Esophagus muscularis mucosa (tissue), 4 donors: ENCODE data around the gene SCN8A.

ENCODE experiments used
- EP300 ChIP-seq: sonication (generic); formaldehyde crosslinking; IDR thresholded peaks from one replicate; pipeline ENCODE4 v1.6.1; 2017; ENCODE audit warnings: antibody characterized with exemption
- POLR2A ChIP-seq: fragments of 450-650 bp; IDR thresholded peaks from one replicate; pipeline ENCODE4 v1.6.1; 2017; ENCODE audit warnings: antibody characterized with exemption, moderate library complexity, mild to moderate bottlenecking, low read depth
- POLR2AphosphoS5 ChIP-seq, 2 donors: sonication (generic); formaldehyde crosslinking; IDR thresholded peaks; one replicate each; pipeline ENCODE4 v1.6.1; 2017; ENCODE audit warnings: antibody characterized with exemption in 2 of 2
- TF ChIP-seq, protein P1 (sequence below), 3 experiments: fragments of 200-600 bp in 2 of 3; fragments of 450-650 bp in 1 of 3; sonication (generic) in 2 of 3; IDR thresholded peaks; one replicate each; pipeline ENCODE4 v1.5.1; 2017 to 2019; ENCODE audit warnings: antibody characterized with exemption in 3 of 3, mild to moderate bottlenecking in 2 of 3, moderate library complexity in 1 of 3

DNA sequence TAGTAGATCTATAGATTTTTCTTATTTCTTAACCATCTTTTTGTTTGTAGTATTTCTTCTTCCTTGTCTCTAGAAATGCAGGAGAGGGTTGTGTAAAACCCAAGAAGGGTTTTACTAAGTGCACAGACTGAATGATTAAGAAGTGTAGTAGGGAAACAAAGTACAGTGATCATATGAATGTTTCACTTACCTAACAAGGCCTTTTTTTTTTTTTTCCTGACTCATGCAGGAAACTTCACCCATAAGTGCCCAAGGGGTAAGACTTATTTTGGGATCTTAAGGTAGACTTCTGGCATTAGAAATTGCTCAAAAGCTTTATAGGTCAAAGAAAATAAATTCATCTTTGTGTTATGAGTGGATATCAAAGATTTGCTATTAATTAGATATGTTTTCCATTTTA lies 10.2 kb downstream of the SCN8A start:
- TF ChIP-seq, protein P1, sequence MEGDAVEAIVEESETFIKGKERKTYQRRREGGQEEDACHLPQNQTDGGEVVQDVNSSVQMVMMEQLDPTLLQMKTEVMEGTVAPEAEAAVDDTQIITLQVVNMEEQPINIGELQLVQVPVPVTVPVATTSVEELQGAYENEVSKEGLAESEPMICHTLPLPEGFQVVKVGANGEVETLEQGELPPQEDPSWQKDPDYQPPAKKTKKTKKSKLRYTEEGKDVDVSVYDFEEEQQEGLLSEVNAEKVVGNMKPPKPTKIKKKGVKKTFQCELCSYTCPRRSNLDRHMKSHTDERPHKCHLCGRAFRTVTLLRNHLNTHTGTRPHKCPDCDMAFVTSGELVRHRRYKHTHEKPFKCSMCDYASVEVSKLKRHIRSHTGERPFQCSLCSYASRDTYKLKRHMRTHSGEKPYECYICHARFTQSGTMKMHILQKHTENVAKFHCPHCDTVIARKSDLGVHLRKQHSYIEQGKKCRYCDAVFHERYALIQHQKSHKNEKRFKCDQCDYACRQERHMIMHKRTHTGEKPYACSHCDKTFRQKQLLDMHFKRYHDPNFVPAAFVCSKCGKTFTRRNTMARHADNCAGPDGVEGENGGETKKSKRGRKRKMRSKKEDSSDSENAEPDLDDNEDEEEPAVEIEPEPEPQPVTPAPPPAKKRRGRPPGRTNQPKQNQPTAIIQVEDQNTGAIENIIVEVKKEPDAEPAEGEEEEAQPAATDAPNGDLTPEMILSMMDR (IDR thresholded peaks at IDR 0.05): no peak
- TF ChIP-seq POLR2A (no peak), EP300 (no peak), POLR2AphosphoS5 (IDR thresholded peaks at IDR 0.05) (no peak)
